MM.1S (cell line): ENCODE results near the gene PLCXD1.

Experiments
- DNase-seq: peaks from one replicate; pipeline ENCODE4 v3.0.0-alpha.2; 2015
- H2AFZ ChIP-seq: fragments of 300-600 bp; sonication (generic); 2 replicates; pipeline ENCODE4 v1.6.0; 2016; ENCODE audit warnings: antibody characterized with exemption, low read length
- H3F3A ChIP-seq: fragments of 300-600 bp; sonication (generic); 2 replicates; pipeline ENCODE4 v1.6.1; 2016; ENCODE audit warnings: mild to moderate bottlenecking, antibody characterized with exemption, low read length, moderate library complexity, mixed read lengths; ENCODE audit not compliant: insufficient read depth
- H3K27ac ChIP-seq: fragments of 300-600 bp; sonication (generic); 2 replicates; pipeline ENCODE4 v1.5.1; 2016; ENCODE audit warnings: mild to moderate bottlenecking, low read length
- H3K27me3 ChIP-seq: fragments of 300-600 bp; sonication (generic); replicated peaks from 2 replicates; pipeline ENCODE4 v1.6.0; 2016; ENCODE audit warnings: low read length; ENCODE audit not compliant: insufficient read depth
- H3K36me3 ChIP-seq: fragments of 300-600 bp; sonication (generic); replicated peaks from 2 replicates; pipeline ENCODE4 v1.6.1; 2016; ENCODE audit warnings: mild to moderate bottlenecking, low read length, mixed read lengths; ENCODE audit not compliant: insufficient read depth
- H3K4me1 ChIP-seq: fragments of 300-600 bp; sonication (generic); 2 replicates; pipeline ENCODE4 v1.6.1; 2016; ENCODE audit warnings: low read length, mixed read lengths
- H3K4me2 ChIP-seq: fragments of 300-600 bp; sonication (generic); 2 replicates; pipeline ENCODE4 v1.6.0; 2016; ENCODE audit warnings: low read depth, low read length
- H3K4me3 ChIP-seq: fragments of 300-600 bp; sonication (generic); 2 replicates; pipeline ENCODE4 v1.5.1; 2016; ENCODE audit warnings: low read length, mixed read lengths
- H3K79me2 ChIP-seq: fragments of 300-600 bp; sonication (generic); 2 replicates; pipeline ENCODE4 v1.6.1; 2016; ENCODE audit warnings: mixed run types, low read length, mixed read lengths
- H3K9ac ChIP-seq: fragments of 300-600 bp; sonication (generic); 2 replicates; pipeline ENCODE4 v1.6.1; 2016; ENCODE audit warnings: low read length, mixed read lengths
- H3K9me2 ChIP-seq: fragments of 300-600 bp; sonication (generic); replicated peaks from 2 replicates; pipeline ENCODE4 v1.6.1; 2016; ENCODE audit warnings: mild to moderate bottlenecking, low read length, mixed read lengths; ENCODE audit not compliant: insufficient read depth
- H3K9me3 ChIP-seq: fragments of 300-600 bp; sonication (generic); replicated peaks from 2 replicates; pipeline ENCODE4 v1.6.1; 2016; ENCODE audit warnings: mild to moderate bottlenecking, low read length, mixed read lengths; ENCODE audit not compliant: insufficient read depth
- H4K20me1 ChIP-seq: fragments of 300-600 bp; sonication (generic); 2 replicates; pipeline ENCODE4 v1.6.1; 2016; ENCODE audit warnings: mild to moderate bottlenecking, low read length, moderate library complexity, mixed read lengths; ENCODE audit not compliant: insufficient read depth
- CTCF ChIP-seq: fragments of 300-600 bp; sonication (generic); IDR thresholded peaks from 2 replicates; pipeline ENCODE4 v1.5.1; 2016; ENCODE audit warnings: antibody characterized with exemption, low read length, mixed read lengths
- EZH2 ChIP-seq: fragments of 300-600 bp; sonication (generic); optimal IDR thresholded peaks from 2 replicates; pipeline ENCODE3; 2017; ENCODE audit warnings: low read depth, mild to moderate bottlenecking, antibody characterized with exemption, low read length, mixed read lengths
- EZH2phosphoT487 ChIP-seq: fragments of 300-600 bp; sonication (generic); IDR thresholded peaks from 2 replicates; pipeline ENCODE4 v1.6.1; 2018; ENCODE audit warnings: antibody characterized with exemption, low read length

Gene PLCXD1

GRCh38 chrX:311156-312129 lies 30.3 kb downstream of the PLCXD1 start:
- Histone ChIP-seq H3K9me2 (no peaks in the 10 kb centered on the region), H3K4me2 (no peak overlapping the region), H3K4me1 (no peaks in the 10 kb centered on the region), H3K9me3 (no peaks in the 10 kb centered on the region), H3F3A (no peaks in the 10 kb centered on the region), H3K9ac (no peak overlapping the region), H4K20me1 (no peaks in the 10 kb centered on the region), H3K4me3 (no peak overlapping the region), H3K36me3 (no peaks in the 10 kb centered on the region), H3K27me3 (no peaks in the 10 kb centered on the region), H2AFZ (no peak overlapping the region), H3K79me2 (0 out of 2 replicates have a peak, but pooled peaks cover 3% of the 10 kb centered on the region), H3K27ac (no peak overlapping the region)
- TF ChIP-seq CTCF: no peak
- no peak for TF ChIP-seq EZH2
- no peak for TF ChIP-seq EZH2phosphoT487
- no peak for DNase-seq

GRCh38 chrX:312621-313331 lies 31.6 kb downstream of the PLCXD1 start:
- no peak overlapping the region for H2AFZ ChIP-seq
- DNase-seq: no peak
- no peaks in the 10 kb centered on the region for H3K36me3 ChIP-seq
- TF ChIP-seq EZH2 (no peak), EZH2phosphoT487 (no peak), CTCF (no peak)
- no peak overlapping the region for H3K4me2 ChIP-seq
- H4K20me1 ChIP-seq: no peaks in the 10 kb centered on the region
- no peaks in the 10 kb centered on the region for H3K9me3 ChIP-seq
- H3K27me3 ChIP-seq: no peaks in the 10 kb centered on the region
- H3K27ac ChIP-seq: no peak overlapping the region
- no peaks in the 10 kb centered on the region for H3K9me2 ChIP-seq
- H3F3A ChIP-seq: no peaks in the 10 kb centered on the region
- H3K9ac ChIP-seq: no peak overlapping the region
- H3K4me1 ChIP-seq: no peaks in the 10 kb centered on the region
- H3K79me2 ChIP-seq: 0 out of 2 replicates have a peak, but pooled peaks cover 3% of the 10 kb centered on the region
- no peak overlapping the region for H3K4me3 ChIP-seq

GRCh38 chrX:313546-313945 lies 32.4 kb downstream of the PLCXD1 start:
- DNase-seq: no peak
- Histone ChIP-seq H3K9ac (no peak overlapping the region), H3K27me3 (no peaks in the 10 kb centered on the region), H3K4me2 (no peak overlapping the region), H2AFZ (no peak overlapping the region), H3K9me3 (no peaks in the 10 kb centered on the region), H3K79me2 (0 out of 2 replicates have a peak, but pooled peaks cover 3% of the 10 kb centered on the region), H4K20me1 (no peaks in the 10 kb centered on the region), H3K9me2 (no peaks in the 10 kb centered on the region), H3F3A (no peaks in the 10 kb centered on the region), H3K36me3 (no peaks in the 10 kb centered on the region), H3K4me3 (no peak overlapping the region), H3K4me1 (no peaks in the 10 kb centered on the region), H3K27ac (no peak overlapping the region)
- TF ChIP-seq EZH2: no peak
- no peak for TF ChIP-seq CTCF
- no peak for TF ChIP-seq EZH2phosphoT487
